ENCODE measurements around the gene PLS1. TPM values are rescaled to one million over a fixed set of nuclear protein-coding genes. Genes with fewer than 3 reads are reported as not detected.
A peak's percentile ranks its signal among the peaks of the same experiment; 100 is the strongest.

Gene PLS1
- total RNA-seq, 2 donors from 2014 or later, result 252 to 418 TPM

DNA sequence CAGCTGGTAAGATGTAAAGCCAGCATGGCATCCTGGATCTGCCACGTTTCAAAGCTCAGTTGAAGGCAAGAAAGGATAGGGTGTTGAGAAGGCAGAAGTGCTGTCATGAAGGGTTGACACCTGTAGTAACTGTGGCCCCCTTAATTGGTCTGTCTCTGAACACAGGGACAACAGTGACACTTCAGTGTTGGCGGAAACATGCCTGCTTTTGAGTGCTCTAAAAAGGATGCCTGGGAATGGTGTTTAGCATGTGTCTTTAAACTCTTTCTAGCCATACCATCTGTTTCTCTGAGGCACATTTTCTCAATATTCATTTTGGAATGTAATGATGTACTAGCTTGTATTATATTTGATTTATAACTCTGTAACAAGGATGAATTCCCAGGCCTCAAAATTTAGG lies 42.1 kb downstream of the PLS1 start:
- Histone ChIP-seq H3K36me3 (no peaks in the 10 kb centered on the region), H3K27ac (no peak overlapping the region), H3K27me3 (no peaks in the 10 kb centered on the region), H3K4me3 (no peak overlapping the region), H3K9ac (ENCODE audit: low read depth in 2 of 2, low read length in 2 of 2) (no peak overlapping the region), H3K4me1 (no peaks in the 10 kb centered on the region), H3K9me3 (no peaks in the 10 kb centered on the region)
- no peak for DNase-seq
- no peak for TF ChIP-seq CTCF (IDR thresholded peaks at IDR 0.05)
- intact Hi-C loops (cut with DNase I), result no loop called here

GRCh38 chr3:142641504-142641903 lies 45.3 kb downstream of the PLS1 start:
- Histone ChIP-seq H3K27ac (no peak overlapping the region), H3K36me3 (no peaks in the 10 kb centered on the region), H3K9me3 (no peaks in the 10 kb centered on the region), H3K4me1 (no peaks in the 10 kb centered on the region), H3K4me3 (no peak overlapping the region), H3K9ac (ENCODE audit: low read depth in 2 of 2, low read length in 2 of 2) (no peak overlapping the region), H3K27me3 (no peaks in the 10 kb centered on the region)
- no peak for TF ChIP-seq CTCF (IDR thresholded peaks at IDR 0.05)
- intact Hi-C loops (cut with DNase I), result no loop called here
- DNase-seq, result no peak

DNA sequence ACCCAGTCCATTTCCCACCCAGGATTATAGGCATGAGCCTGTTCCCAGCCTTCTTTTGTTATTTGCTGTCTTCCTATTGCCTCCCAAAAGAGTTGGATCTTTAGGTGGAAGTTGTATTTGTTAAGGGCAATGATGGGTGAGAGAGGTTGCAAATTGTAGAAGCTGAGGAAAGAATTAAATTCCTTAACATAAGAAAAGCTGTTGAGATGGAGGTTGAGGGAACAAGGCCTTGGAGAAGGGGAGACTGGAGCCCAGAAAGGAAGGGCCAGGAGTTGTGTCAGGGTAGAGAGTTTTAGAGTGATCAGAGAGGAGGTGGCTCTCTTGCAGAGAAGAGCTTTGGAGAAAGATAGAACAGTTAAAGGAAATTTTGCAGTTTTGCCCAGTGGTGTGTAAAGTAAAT lies 46.8 kb downstream of the PLS1 start:
- H3K9ac ChIP-seq (ENCODE audit: low read depth in 2 of 2, low read length in 2 of 2), result no peak overlapping the region

GRCh38 chr3:142644502-142644901 lies 48.3 kb downstream of the PLS1 start:
- H3K27me3 ChIP-seq, result no peaks in the 10 kb centered on the region
- no peaks in the 10 kb centered on the region for H3K36me3 ChIP-seq
- H3K4me1 ChIP-seq, result no peaks in the 10 kb centered on the region
- no peak for DNase-seq
- intact Hi-C loops (cut with DNase I), result loop anchor here (2.0 kb wide), 1 partner anchor 18 kb away; no protein-coding TSS in a partner anchor
- H3K4me3 ChIP-seq, result no peak overlapping the region
- no peak for TF ChIP-seq CTCF (IDR thresholded peaks at IDR 0.05)
- H3K9ac ChIP-seq (ENCODE audit: low read depth in 2 of 2, low read length in 2 of 2), result no peak overlapping the region
- H3K27ac ChIP-seq, result peak overlapping the region; percentile 61
- H3K9me3 ChIP-seq, result no peaks in the 10 kb centered on the region

More for the DNA sequence above, 46.8 kb downstream of the PLS1 start:
- TF ChIP-seq CTCF (IDR thresholded peaks at IDR 0.05), result no peak
- no peaks in the 10 kb centered on the region for H3K4me1 ChIP-seq
- no peak overlapping the region for H3K27ac ChIP-seq
- no peak overlapping the region for H3K4me3 ChIP-seq
- no peaks in the 10 kb centered on the region for H3K27me3 ChIP-seq
- DNase-seq, result no peak
- H3K9me3 ChIP-seq, result no peaks in the 10 kb centered on the region
- no peaks in the 10 kb centered on the region for H3K36me3 ChIP-seq
- intact Hi-C loops (cut with DNase I), result no loop called here

DNA sequence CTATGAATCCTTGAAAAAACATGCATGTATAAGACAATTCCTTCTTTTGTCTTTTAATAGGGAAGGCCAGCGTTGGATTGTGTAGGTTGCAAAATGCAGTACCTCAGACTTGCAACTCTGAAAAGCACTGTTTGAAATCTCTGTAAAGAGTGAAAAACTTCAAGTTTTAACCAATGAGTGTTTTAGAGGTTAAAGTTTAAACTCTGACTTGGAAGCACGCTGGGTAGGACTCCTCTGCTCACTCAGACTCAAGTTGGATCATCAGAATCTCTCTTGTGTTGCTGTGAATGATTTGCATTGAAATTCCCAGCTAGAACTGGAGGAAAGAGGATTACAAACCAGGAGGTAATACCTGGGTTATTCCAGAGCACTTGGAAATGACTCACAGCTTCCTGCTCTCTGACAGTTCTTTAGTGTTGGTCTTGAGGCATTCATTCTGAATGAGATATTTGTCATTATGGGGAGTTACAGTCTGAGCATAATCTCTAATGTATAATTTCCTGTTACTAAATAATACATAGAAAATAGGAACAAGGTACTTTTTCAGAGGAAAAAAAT lies 49.1 kb downstream of the PLS1 start:
- H3K4me3 ChIP-seq, result no peak overlapping the region
- intact Hi-C loops (cut with DNase I), result loop anchor here (2.0 kb wide), 1 partner anchor 19 kb away; no protein-coding TSS in a partner anchor
- H3K27me3 ChIP-seq, result no peaks in the 10 kb centered on the region
- H3K9ac ChIP-seq (ENCODE audit: low read depth in 2 of 2, low read length in 2 of 2), result no peak overlapping the region
- no peak for DNase-seq
- no peak for TF ChIP-seq CTCF (IDR thresholded peaks at IDR 0.05)
- H3K27ac ChIP-seq, result peak overlapping the region; percentile 61
- no peaks in the 10 kb centered on the region for H3K9me3 ChIP-seq
- H3K36me3 ChIP-seq, result no peaks in the 10 kb centered on the region
- H3K4me1 ChIP-seq, result no peaks in the 10 kb centered on the region
